ENCODE measurements around the gene ASH1L.

DNA sequence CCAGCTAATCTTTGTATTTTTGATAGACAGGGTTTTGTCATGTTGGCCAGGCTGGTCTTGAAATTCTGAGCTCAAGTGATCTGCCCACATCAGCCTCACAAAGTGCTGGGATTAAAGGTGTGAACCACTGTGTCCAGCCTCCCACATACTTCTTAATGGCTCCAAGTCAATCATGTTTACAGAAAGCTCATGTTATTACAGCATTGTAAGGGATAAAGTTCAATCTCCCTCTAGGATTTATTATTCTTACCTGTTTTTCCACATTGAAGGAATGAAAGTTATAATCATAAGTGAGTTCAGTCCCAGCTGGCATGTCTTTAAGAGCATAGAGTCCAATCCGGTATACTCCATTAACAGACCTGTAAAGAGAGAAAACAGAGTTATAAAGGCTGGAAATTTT lies 202.6 kb downstream of the ASH1L start:
- TF ChIP-seq POLR2A (IDR thresholded peaks at IDR 0.05; ENCODE audit: low read depth, low read length): no peak
- TF ChIP-seq SPI1 (IDR thresholded peaks at IDR 0.05; ENCODE audit: low read depth, low read length): no peak
- TF ChIP-seq TAF1 (IDR thresholded peaks at IDR 0.05; ENCODE audit: low read depth, low read length): no peak
- no peak for TF ChIP-seq POLR2AphosphoS5 (IDR thresholded peaks at IDR 0.05; ENCODE audit: low read depth, low read length)

Data from GM12891 (cell line).